C4-2B (cell line): ENCODE results near the gene UGT1A7.

Source experiments
- CTCF ChIP-seq: fragments of 450-650 bp; conservative IDR thresholded peaks from 2 replicates; pipeline ENCODE4 v1.5.1; 2017; ENCODE audit warnings: mild to moderate bottlenecking
- ZFX ChIP-seq: fragments of 450-650 bp; IDR thresholded peaks from 2 replicates; pipeline ENCODE4 v1.6.1; 2017

- TF ChIP-seq CTCF (no peak), ZFX (no peak)
Measured at GRCh38 chr2:233814056-233814835, 132.5 kb downstream of the UGT1A7 start.
